ENCODE data around the gene MRPS18B.
A peak's percentile ranks its signal among the peaks of the same experiment; 100 is the strongest.
"Not testable (repeated sequence)": the region's sequence is repeated elsewhere in the genome, so short reads cannot be mapped to it uniquely, and the experiment has no call there.

The MRPS18B gene

DNA sequence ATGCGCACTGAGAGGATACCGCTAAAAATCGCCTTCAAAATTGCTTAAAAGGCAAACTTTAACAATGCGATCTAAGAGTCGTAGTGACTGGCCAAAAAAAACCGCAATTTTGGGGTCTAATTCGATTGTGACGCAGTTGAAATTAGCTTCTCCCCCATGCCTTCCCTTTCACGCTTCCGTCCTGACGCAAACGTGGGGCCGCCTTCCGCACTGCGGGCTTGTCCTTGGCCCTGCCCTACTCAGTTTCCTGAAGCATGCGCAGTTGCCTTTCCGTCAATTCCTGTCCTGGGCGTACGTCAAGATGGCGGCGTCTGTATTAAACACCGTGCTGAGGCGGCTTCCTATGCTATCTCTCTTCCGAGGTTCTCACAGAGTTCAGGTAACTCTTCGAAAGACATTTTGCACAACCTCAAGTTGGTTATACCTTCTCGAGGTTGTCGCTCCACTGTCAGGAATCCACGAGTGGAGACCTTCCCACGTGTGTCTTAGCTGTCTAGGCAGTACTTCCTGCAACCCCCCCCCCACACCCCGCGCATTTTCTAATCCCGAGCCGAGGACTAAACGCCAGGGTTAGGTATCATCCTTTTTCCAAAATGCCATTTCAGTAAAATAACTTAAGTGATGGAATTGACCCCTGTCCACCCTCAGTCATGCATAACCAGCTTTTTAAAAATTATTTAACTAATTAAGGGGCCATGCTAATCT, at the start of gene MRPS18B:
MRPS18B (plus strand) TSS at position 276 of the 705 bp plus-strand sequence; CDS start at position 302, 26 bp downstream.
- peak; percentile 75 for DNase-seq

DNA sequence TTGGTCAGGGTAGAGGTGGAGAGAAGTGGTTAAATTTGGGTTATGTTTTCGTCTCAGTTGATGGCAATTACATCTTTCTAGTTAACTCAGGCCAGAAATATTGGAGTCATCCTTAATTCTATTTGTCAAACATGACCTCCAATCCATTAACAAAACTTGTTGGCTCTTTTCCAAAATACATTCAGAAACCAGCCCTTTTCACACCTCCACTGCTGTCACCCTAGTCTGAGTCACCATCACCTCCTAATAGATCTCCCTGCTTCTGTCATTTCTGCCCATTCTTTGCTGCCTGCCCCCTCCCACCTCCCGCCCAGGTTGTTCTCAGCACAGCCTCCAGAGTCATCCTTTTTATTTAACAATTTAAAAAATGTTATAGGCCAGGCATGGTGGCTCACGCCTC, 49.4 kb upstream of the MRPS18B start:
- DNase-seq = no peak

DNA sequence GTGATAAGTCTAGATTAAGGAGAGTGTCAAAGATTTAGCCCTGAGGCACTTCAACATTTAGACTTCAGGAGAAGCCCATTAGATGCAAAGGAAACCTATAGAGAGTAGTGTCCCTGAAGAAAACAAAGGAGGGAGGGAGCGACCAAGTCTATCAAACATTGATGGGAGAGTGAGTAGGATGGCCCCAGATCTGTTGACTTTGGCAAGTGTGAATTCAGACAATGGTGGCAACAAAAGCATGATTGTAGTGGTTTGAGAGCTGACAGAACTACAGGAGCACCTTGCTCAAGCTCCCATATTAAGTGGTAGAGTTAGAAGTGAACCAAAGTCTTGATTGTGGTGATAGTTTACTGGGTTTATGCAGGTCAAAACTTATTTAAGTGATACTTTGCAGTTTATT, 47.4 kb upstream of the MRPS18B start:
- DNase-seq = no peak

DNA sequence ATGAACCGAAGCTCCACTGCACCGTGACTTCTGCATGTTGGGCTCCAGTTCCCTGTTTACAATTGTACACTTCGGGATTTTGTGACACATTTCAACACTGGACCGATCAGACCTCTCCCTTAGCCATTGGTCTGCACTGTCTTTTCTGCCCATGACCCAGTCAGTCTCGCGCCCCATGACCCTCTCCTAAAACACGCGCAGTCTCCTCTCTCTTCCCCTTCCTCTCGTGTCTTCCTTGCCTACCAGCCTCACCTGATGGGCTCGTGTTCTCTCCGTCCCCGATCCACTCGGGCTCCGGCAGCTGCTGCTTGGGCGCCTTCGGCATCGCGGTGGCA, 46.9 kb upstream of the MRPS18B start:
- no peak for DNase-seq

DNA sequence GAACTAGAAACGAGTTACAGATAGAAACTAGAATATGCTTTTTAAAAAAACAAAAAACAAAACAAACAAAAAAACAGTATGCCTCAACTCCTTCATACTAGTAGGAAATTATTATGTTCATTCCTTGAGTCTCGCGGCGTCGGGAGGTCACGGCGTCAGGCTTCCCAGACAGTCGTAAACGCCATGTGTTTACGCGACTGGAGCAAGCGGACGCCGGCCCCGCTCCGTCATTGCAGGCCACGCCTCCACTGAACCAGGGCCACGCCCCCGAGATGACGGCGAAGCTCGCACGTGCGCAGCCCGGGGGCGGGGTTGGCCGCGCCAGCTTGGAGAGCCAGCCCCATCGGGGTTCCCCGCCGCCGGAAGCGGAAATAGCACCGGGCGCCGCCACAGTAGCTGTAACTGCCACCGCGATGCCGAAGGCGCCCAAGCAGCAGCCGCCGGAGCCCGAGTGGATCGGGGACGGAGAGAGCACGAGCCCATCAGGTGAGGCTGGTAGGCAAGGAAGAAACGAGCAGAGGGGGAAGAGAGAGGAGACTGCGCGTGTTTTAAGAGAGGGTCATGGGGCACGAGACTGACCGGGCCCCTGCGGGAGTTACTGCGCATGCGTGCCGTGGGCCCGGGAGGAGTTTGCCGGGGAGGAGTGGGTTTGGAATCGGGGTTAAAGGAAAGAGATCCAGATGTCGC, 46.4 kb upstream of the MRPS18B start, which contains the start of gene ABCF1:
ABCF1 (plus strand) TSS at position 368 of the 687 bp plus-strand sequence; CDS start at position 414, 46 bp downstream.
- DNase-seq = peak; percentile 70

DNA sequence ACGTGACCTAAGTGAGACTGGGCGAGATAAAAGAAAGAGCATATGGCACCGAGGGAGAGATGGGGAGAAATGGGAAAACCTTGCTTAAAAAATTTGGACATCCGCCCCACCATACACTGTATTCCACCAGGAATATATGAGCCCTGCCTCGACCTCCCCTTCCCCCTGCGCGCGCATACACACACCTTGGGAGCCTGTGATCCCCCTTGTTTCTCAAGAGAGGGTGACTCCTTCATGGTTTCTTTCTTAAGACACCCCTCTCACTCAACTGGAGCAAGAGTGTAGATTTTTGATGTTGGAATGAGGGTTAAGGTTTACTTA, 45.9 kb upstream of the MRPS18B start:
- no peak for DNase-seq

DNA sequence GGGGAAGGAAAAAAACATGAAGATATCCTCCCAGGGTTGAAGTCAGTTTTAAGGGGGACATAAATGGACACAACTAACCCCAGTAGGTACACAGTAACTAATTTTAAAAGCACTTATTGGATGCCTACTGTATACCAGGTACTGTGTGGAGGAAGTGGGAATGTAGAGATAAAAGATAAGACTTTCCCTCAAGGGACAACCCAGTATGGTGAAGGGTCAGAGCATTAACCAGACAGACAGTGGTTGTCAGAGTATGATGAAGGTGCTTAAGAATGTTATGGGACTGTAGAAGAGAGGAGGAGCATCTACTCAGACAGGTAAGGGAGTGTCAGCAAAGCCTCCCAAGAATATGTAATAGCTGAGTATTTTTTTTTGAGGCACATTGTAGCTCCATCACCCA, 45.5 kb upstream of the MRPS18B start:
- DNase-seq = no peak

DNA sequence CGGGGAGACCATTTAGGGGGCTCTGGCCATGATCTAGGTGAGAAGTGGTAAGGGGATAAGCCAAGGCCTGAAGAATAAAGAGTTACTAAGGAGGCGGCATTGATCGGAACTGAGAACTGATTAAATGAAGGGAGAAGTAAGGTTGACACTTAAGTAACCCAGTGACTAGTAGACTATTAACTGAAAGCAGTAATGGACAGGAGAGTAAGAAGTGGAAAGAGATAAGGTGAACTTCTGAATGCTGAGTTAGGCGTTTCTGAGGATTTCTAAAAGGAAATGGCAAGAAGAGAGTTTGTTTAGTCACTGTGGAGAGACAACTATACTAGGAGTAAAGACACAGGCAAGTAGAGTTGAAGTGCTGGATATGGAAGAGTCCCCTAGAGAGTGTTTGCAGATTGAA, 44.5 kb upstream of the MRPS18B start:
- DNase-seq = no peak

DNA sequence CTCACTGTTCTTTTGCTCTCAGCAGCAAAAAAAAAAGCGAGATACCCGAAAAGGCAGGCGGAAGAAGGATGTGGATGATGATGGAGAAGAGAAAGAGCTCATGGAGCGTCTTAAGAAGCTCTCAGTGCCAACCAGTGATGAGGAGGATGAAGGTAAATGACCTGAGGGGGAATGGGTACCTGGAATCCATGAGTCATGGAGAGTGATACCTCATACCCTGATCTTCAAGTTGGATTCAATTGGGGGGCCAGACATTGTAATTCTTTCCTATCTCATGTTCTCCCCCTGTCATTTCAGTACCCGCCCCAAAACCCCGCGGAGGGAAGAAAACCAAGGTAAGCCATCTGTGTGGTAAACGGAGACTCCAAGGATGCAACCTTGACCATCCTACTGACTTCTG, 39.6 kb upstream of the MRPS18B start:
- DNase-seq = no peak

DNA sequence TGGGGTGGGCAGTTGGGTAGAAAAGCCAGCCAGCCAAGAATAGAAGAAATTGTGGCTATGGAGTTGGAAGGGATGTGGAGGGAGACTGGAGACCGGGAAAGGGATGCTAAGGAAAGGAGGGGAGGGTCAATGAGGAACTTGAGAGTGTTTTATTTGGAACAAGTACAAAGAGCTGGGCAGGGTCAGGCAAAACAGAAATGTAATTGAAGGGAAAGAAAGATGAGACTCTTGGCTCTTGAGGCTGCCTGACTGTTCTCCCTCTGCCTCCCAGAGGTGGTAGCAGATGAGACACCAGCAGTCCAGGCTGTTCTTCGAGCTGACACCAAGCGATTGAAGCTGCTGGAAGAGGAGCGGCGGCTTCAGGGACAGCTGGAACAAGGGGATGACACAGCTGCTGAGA, 33.7 kb upstream of the MRPS18B start:
- no peak for DNase-seq

DNA sequence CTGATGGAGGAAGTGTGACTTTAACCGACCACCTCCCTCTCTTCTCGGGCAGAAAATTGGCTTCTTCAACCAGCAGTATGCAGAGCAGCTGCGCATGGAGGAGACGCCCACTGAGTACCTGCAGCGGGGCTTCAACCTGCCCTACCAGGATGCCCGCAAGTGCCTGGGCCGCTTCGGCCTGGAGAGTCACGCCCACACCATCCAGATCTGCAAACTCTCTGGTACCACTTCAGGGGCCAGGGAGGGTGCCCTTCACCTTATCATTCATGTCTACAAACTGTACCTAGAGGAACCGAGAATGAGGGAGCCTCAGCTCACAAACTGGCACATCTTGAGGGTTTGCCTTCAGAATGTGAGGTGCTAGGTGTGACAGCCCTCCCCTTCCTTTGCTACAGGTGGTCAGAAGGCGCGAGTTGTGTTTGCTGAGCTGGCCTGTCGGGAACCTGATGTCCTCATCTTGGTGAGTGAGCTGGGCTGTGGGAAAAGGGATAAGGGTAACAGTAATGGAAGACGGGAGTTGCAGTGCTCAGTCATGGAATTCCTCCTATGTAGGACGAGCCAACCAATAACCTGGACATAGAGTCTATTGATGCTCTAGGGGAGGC, 27.8 kb upstream of the MRPS18B start:
- no peak for DNase-seq

DNA sequence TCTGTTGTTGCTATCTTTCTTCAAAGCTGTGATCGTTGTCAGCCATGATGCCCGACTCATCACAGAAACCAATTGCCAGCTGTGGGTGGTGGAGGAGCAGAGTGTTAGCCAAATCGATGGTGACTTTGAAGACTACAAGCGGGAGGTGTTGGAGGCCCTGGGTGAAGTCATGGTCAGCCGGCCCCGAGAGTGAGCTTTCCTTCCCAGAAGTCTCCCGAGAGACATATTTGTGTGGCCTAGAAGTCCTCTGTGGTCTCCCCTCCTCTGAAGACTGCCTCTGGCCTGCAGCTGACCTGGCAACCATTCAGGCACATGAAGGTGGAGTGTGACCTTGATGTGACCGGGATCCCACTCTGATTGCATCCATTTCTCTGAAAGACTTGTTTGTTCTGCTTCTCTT, 27.1 kb upstream of the MRPS18B start:
- no peak for DNase-seq

DNA sequence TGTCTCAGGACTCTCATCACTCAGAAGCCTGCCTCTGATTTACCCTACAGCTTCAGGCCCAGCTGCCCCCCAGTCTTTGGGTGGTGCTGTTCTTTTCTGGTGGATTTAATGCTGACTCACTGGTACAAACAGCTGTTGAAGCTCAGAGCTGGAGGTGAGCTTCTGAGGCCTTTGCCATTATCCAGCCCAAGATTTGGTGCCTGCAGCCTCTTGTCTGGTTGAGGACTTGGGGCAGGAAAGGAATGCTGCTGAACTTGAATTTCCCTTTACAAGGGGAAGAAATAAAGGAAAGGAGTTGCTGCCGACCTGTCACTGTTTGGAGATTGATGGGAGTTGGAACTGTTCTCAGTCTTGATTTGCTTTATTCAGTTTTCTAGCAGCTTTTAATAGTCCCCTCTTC, 26.6 kb upstream of the MRPS18B start:
- no peak for DNase-seq

DNA sequence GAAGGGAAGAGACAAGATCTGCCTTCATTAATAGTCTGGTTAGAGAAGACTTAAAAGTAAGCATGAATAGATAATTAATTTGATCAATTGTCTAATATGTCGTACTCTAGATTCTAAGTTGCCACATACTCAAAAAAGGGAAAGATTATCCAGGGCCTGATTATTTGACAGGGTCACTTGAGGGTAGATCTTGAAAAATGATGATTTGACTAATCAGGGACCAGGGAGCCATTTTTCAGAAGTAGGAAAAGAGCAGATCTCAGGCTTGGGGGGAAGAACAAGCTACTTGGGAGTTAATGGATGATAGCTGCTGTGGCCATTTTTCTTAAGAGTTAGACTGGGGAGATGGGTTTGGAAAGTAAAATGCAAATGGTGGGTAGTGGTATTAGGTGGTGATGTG, 25.4 kb upstream of the MRPS18B start:
- no peak for DNase-seq

DNA sequence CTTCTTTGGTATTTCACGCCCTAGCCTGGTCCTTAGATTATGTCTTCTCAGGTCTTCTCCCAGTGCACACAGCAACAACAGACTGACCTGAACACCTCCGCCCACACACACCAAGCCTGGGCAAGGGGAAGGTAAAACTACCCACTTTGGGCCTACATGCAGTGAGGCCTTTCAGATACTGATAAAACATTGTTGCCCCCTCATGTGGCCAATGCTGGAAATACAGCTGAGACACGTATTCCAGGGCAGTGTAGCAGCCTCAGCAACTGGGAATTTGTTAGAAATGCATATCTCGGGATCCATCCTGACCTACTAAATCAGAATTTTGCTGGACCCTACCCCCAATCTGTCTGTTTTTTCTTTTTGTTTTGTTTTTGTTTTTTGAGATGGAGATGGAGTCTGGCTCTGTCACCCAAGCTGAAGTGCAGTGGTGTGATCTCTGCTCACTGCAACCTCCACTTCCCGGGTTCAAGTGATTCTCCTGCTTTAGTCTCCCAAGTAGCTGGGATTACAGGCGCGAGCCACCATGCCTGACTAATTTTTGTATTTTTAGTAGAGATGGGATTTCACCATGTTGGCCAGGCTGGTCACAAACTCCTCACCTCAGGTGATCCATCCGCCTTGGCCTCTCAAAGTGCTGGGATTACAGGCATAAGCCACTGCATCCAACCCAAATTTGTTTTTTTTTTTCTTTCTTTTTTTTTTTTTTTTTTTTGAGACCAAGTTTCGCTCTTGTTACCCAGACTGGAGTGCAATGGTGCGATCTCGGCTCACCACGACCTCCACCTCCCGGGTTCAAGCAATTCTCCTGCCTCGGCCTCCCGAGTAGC, 20.1 kb upstream of the MRPS18B start:
- not testable (repeated sequence) for DNase-seq

DNA sequence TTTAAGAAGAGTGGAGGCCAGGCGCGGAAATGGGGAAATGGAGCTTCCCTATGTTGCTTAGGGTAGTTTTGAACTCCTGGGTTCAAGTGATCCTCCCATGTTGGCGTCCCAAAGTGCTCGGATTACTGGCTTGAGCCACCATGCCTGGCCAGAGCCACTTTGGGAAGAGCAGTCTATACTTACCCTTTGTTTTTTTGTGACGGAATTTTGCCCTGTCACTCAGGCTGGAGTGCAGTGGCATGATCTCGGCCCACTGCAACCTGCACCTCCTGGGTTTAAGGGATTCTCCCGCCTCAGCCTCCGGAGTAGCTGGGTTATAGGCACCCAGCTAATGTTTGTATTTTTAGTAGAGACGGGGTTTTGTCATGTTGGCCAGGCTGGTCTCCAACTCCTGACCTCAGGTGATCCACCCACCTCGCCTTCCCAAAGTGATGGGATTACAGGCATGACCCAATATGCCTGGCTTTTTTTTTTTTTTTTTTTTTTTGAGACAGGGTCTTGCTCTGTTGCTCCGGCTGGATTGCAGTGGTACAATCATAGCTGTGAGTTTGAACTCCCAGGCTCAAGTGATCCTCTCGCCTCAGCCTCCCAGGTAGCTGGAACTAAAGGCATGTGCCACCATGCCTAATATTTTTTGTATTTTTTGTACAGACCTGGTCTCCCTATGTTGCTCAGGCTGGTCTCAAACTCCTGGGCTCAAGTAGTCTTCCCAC, 18.6 kb upstream of the MRPS18B start:
- no peak for DNase-seq

DNA sequence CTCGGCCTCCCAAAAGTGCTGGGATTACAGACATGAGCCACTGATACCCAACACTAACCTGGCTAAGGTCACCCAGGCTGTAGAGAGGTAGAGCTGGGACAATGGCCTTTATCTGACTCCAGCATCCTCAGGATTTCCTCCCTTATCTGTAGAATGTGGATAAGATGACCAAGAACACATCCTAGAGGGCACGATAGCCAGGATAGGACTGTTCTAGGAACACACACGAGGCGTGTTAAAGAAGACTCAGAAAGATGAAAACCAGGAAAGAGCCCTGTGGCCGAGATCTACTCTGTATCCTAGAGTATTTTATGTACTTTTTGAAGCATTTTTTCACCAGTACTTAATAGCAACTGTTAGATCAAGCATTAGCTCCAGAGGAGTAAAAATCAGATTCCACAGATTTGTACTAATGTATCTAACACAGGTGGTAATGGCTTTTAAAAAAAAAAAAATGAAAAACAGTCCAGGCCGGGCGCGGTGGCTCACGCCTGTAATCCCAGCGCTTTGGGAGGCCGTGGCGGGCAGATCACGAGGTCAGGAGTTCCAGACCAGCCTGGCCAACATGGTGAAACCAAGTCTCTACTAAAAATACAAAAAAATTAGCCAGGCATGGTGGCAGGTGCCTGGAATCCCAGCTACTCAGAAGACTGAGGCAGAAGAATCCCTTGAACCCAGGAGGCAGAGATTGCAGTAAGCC, 17.9 kb upstream of the MRPS18B start:
- no peak for DNase-seq

DNA sequence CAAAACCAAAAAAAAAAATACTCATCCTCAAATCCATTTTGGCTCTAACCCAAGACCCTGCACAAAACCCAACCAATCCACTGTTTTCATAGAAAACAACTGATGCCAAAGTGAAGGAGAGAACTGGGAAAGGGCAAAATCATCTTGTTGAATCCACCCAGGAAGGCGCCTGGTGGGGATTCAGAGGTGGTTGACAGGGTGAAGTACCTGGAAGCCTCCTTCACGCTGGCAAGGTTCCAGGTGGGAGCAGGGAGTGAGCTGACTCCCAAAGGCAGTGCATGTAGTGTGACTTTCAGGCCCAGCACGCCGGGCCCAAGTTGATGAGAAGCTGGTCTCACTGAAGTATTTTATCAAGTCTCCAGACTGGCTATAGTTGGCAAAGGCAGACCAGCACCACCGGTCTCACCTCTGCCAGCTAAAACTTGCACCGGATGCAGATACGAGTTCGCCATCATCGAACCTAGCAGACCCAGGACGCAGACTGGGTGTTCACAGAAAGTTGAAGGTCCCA, 17.1 kb upstream of the MRPS18B start:
- DNase-seq = no peak

DNA sequence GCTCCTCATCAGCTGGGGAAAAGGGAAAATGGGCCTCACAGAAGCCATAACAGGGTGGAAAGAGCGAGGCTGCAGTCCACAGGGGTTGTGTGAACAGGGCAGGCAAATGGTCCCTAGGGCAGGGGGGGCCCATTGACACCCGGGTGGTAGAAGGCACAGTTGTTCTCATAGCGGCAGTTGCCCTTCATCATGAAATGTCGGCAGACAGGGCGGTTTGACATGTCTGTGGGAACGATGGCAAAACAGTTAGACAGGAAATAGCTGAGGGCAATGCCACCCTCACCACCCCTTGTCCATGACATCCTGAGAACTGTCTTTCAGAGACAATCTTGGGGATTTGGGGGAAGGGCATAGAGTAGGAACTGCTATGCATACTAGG, 16.2 kb upstream of the MRPS18B start:
- no peak for DNase-seq

DNA sequence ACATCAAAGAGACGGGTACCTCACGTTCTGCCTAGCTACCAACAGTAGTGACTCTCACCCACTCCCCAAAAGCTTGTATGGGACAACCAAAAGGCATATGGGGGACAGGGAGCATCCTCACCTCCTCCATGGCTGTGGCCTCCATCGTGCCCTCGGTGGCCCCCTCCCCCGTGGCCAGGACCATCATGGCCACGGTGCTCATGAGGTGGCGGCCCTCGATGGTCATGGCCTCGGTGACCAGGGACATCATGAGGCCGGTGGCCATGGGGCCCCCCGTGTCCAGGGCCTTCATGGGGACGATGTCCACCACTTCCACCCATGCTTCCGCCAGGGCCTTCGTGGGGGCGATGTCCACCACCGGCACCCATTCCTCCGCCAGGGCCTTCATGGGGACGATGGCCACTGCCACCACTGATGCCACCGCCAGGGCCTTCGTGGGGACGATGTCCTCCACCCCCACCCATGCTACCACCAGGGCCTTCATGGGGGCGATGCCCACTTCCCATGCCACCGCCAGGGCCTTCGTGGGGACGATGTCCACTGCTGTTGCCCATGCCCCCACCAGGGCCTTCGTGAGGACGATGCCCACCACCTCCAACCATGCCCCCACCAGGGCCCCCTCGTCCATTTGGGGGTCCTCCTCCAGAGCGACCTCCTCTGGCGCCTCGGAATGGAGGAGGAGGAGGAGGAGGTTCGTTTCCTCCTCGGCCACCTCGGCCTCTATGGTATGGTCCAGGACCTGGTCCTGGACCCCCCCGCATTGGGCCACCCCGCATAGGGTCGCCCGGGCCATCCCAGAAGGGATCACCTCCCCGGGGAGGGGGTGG, 15.6 kb upstream of the MRPS18B start:
- no peak for DNase-seq

DNA sequence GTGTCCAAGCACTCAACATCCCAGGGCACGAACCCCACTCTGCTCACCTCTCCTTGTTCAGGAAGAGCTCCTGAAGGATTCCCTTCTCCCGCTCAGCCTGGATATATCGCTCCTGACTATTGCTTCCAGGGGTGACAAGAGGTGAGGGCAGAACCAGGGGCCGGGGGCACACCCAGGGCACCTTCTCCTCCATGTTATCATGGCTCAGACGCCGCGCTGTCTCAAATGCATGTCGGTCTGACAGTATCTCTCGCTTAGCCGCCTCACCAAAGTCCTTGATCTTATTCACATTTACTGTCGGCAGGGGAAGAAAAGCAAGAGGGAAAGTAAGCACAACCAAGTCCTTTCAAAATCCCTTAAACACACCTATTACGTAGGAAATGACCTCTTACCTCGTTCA, 13.7 kb upstream of the MRPS18B start:
- DNase-seq = no peak

All from NCI-H524 treated with DMSO at 0.1 percent for 48 hours (cell line).